Measurements from ENCODE around the gene ZNF516.
A peak's percentile ranks its signal among the peaks of the same experiment; 100 is the strongest.

ZNF516 gene

DNA sequence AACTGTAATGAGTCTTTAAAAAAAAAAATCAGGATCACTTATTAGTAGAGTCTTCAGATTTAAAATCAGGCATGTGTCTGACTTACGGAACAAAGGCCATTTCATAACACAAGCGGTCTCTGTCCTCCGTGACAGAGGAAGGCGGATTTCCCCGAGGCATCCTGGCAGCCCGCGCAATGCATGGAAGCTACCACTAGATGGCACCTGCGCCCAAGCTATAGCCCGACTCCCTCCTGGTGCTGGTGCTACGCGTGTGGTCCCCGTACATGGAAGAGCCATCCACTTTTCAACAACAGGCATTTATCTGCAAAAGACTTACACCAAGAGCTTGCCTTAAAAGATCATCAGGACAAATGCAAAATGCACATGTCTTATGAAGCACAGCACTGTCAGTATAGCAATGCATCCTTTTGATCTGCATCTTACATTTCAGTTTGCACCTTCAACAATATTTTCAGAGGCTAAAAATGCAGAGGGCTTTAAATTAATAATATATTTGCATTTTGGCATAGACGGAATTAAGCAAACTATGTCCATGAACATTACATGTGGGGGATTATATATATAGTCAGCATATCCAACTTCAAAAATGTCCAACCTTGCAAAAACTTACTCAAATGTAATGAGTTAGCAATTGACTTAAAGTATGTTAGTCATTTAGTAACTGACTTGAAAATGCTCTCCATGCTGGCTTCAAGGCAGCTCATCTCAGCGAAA lies 96.0 kb downstream of the ZNF516 start:
- DNase-seq (ENCODE audit: low read depth), result peak; percentile 73

DNA sequence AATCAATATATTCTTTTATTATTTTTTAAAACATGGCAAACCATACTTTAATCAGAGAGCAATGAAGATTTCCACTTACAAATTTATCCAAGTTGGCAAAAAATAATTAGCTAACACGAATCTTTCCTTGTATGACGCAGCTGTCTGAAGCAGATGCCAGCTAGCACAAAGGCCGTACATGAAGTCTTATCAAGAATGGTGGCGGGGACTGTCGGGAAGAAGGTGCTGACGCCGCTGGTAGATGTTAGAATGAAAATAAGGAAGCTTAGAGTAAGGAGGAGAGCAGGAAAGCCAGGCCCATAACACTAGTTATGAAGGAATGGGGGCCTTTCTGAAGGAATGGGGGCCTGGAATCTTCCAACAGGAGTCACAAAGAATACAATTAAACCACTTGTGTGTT lies 96.7 kb downstream of the ZNF516 start:
- DNase-seq (ENCODE audit: low read depth), result no peak

DNA sequence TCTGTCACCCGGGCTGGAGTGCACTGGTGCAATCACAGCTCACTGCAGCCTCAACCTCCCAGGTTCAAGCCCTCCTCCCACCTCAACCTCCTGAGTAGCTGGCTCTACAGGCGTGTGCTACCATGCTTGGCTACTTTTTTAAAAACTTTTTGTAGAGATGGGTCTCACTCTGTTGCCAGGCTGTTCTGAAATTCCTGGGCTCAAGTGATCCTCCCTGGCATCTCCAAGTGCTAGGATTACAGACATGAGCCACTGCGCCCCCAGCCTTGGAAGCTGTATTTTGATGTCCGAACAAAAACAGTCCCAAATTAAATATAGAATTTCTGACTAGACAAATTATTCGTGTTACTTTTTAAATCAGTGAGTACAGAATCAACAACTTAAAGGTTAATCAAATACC lies 97.4 kb downstream of the ZNF516 start:
- DNase-seq (ENCODE audit: low read depth), result no peak

DNA sequence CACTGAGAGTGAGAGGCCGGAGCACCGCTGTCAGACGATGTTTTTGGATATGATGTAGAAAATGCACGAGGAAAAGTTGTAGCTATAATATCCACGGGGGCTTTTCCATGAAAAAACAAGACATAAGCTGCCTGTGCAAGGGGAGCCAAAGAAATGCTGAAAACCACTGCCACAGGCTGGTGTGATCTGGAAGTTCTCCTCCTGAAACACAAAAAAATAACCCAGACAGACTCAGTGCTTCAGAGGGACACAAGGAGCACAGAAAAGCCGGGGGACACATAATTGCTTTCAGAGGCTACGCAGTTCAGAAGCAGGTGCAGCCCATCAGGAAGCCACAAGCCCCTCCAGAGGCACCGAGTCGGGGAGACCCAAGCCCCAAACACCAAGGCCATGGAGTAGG lies 98.2 kb downstream of the ZNF516 start:
- DNase-seq (ENCODE audit: low read depth), result no peak

DNA sequence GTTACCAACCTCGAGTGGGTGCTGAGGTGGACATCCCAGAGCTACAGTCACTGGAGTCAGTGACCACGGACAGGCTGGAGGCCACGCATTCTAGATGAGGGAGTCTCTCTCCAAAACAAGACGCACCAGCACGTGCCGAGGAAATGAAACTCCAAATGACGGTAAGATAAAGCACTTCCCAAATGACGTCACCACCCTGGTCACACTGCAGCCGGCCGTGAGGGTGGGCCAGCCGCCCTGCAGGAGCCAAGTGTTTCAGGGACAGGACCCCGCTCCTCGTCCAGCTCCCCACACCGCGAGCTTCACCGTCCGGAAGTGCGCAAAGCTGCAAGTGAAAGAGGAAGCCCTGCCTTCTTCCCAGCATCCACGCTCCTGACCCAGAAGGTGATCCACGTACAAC lies 99.4 kb downstream of the ZNF516 start:
- DNase-seq (ENCODE audit: low read depth), result no peak

DNA sequence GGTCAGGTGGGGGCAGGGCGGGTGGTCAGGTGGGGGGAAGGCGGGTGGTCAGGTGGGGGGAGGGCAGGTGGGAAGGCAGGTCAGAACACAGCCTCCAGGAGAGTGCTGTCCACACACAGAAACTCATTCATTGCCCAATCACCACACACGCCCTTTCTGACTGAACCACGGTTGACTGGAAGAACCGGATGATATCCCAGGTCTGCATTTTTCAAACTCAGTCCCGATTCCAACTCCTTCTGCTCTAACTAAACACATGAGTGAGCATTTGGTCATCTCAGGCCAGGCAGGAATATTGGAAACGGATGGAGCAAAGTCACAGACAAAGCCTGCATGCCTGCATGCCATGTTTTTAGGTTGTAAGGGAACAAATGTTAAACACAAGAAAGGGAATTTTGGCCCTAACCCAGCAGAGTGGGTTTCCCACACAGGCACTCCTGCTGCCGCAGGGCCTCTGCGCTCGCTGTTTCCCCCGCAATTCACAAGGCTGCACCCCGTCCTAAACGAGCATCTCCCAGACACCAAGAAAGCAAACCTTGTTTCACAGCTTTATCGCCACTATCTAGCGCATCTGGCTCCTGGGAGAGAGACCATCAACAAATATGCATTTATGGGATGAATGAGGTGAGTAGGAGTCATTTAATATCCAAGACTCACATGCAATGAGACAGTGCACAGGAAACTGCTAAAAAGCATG lies 100.1 kb downstream of the ZNF516 start:
- peak; percentile 12 for DNase-seq (ENCODE audit: low read depth)

DNA sequence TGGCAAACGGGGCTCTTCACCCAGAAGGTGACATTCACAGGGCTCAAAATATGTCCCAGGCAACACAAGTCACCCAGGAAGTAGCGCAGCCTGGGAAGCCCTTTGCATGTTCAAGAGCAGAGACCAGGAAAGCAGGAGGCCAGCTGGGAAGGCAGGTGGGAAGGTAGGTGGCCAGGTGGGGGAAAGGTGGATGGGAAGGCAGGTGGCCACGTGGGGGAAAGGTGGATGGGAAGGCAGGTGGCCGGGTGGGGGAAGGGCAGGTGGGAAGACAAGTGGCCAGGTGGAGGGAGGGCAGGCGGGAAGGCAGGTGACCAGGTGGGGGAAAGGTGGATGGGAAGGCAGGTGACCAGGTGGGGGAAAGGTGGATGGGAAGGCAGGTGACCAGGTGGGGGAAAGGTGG lies 102.7 kb downstream of the ZNF516 start:
- no peak for DNase-seq (ENCODE audit: low read depth)

DNA sequence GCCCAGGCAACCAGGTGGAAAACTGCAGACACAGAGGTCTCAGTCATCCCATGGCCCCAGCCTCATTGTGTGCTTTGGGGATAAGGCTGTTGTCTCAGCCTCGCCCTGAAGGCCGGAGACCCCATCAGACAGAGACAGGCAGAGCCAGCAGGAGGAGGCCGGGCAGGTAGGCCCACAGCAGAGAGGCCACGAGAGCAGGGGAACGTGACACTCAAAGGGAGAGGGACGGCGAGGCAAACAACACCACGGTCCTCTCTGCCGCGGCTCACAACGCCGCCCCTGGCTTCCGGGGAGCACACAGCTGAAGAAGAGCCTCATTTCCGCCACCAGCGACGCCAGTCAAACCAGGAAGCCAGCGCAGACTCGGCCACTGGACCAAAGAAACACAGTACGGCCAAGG lies 103.3 kb downstream of the ZNF516 start:
- DNase-seq (ENCODE audit: low read depth), result no peak

DNA sequence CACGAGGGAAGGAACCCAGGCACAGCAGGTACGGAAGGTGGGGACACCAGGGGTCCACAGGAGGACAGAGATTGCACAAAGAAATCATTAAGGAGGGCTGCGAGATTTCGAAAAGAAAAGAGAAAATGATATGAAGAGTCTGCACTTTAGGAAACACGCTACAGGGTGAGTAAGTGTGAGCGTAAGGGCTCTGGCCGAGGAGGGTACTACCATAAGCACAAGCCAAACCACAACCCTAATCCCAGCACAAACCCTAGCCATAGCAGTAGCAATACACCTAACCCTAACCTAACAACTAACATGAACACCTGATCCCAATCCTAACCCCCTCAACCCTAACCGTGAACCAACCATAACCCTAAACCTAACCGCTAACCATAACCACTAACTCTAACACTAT lies 104.0 kb downstream of the ZNF516 start:
- DNase-seq (ENCODE audit: low read depth), result no peak

DNA sequence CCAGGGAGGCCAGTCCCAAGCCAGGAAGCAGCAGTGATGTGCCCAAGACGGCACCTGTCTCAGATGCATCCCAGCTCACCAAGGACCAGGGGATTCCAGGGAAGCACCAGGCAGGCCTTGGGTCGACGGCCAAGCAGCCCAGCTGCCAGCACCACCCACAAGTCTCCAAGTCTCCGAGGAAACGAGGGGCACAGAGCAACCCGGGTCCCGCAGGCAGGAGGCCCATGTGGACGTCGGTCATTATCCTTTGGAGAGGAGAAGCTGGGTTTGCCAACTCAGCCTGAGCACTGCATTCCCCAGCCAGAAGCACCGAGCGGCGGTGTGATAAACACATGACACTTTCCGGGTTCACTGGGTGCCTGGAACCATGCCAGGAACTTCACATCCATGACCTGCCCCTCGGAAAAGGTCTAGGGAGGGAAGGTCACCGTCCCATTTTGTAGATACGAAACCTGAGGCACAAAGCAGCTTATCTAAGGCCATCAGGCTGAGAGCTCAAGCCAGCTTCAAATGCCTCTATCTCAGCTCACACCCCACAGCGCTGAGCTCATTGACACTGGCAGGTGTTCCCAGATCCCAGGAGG lies 104.5 kb downstream of the ZNF516 start:
- DNase-seq (ENCODE audit: low read depth), result no peak

DNA sequence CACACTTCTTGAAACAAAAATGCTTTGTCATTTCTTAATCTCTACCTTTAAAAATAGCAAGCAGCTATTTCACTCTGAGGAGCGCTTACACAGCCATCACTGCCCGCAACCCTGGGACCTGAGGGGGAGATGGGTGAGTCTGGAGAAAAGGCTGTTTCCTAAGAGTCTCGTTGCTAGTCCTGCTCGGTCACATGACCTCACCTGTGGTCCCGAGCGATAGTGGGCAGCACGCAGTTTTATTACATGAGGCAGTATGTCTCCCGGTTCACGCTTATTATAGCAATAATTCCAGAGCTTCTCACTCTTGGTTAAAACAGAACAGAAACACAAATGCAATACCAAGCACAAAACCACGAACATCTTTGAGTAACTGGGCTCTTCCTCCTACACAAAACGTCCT lies 105.3 kb downstream of the ZNF516 start:
- DNase-seq (ENCODE audit: low read depth), result no peak

DNA sequence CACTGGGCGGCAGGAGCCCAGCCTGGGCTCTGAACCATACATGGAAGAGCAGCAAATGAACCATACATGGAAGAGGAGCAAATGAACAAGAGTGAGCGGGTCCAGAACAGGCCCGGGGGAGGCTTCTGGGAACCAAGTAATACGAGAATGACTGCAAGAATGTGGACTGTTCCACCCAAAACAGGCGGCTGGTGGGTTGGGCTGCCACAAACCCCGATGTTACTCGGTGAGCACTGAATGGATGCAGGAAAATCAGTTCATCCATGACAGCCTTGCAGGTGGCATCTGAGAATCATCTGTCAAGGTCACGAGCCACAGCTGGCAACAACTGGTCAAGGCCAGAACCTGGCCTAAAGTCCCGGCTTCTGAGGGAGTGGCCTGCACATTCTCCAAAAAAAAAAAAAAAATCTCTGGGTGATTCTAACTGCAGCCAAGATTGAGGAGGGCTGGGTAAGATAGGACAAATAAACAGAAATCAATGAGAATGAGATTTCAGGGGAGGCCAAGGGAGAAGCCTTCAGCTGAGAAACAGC lies 106.1 kb downstream of the ZNF516 start:
- no peak for DNase-seq (ENCODE audit: low read depth)

DNA sequence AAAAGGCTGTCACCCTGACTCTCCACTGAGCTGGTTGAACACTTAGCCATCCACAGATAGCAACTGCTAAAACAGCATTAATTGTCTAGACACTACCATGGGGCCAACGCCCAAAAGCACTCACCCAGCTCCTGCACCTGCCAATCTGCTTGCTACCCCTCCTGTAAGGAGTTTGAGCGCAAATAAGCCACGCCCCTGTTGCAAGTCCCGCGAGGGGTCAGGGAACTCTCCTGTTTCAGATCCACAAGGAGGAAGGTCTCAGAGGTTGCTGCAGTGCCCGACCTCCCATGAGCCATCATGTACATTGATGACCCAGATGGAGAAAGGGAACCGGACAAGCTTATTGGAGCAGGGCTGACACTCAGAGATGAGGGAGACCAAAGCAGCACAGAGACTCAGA lies 106.8 kb downstream of the ZNF516 start:
- no peak for DNase-seq (ENCODE audit: low read depth)

DNA sequence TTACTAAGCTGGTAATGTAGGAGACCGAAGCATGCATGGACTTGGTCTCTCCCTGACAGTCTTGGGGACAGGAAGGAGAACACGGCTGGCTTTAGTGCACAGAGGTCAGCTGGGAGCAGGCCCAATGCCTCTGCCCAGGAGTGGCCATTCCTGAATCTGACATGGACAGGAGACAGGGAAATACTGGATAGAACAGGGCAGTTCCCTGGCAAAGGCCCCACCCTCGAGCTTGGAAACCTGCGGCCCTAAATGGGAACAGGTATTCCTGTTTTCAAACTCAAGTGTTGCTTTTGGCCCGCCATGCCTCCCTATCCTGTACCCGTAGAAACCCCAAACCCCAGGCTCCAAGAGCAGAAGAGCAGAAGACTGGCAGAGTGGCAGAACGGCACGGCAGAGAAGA lies 107.4 kb downstream of the ZNF516 start:
- DNase-seq (ENCODE audit: low read depth), result no peak

DNA sequence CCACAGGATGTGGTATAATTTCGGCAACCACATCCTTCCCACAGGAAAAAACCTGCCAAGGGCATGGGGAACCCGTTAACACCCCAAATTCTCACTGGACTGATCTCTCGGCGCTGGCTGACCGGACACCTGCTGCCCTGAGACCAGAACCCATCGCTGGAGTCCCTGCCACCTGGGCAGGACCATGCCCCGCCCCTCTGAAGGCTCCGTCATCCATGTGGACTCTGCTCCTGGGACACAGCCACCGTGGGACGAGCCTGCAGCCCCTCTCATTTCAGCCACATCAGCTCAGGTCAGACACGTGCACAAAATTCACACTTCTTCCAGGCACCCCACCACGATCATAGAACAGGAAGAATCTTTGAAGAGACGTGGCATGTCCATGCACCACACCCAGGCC lies 108.2 kb downstream of the ZNF516 start:
- DNase-seq (ENCODE audit: low read depth), result no peak

DNA sequence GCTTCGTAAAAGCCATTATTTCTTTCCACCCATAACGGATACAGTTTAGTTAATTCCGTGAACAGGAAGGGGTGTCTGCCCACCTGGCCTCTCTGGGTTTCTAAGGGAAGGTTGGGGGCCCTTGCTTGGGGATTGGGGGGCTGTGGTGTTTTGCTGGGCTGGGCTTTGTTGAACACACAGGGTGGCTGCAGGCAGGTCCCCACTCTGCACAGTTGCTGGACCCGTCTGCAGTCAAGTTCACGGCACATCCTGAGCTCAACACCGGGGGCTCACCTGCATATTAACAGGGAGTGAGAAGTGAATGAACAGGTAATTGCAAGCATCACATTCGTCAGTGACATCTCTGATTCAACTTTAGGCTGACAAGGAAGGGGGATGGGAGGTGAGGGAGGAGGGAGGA lies 109.0 kb downstream of the ZNF516 start:
- DNase-seq (ENCODE audit: low read depth), result no peak

DNA sequence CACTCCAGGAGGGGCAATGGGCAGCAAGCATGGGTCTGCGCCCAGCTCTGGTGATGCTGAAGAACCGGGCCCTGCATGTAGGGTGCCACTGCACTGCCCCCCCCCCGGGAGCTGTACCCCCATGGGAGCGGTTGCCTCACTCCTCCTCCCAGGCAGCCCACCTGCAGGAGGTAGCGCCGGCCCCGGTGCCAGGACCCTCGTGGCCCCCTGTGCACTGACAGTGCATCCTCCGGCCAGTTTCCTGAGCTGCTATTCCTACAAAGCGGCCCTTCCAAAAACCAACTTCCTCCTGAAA lies 109.4 kb downstream of the ZNF516 start:
- no peak for DNase-seq (ENCODE audit: low read depth)

DNA sequence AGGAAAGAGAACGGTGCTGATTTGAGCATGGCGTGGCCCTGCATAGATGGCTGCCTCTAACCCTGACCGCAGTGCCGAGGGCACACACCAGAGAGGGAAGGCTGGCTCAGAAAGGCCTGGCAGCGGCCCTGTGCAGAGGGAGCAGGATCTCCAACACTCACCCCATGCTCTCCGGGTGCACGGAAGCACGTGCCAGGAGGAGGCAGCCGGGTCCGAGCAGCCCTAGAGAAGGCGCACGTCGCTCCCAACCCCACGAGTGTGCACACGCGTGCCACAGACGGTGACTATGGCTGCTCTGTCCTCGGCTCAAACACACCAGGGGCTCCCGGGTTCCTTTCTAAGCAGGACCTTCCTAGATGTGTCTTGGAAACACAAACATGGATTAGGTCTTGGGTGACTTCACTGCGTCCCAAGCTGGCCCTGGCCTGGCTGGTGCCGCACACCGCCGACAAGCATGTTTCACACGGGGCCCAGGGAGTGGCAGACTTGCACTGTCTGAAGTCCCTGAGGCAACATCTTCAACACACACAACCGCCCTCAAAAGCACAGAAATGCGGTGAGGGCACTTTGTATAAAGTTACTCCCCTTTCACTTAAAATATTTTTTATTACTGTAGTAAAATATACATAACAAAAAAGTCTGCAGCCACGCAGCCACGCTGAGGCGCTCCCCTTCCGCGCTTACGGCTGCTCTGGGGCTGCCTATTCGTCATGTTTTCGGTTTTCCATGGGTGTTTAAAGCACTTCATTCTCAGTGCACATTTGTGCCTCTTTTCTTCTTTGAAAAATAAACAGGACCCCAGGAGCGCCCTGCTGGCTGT lies 110.0 kb downstream of the ZNF516 start:
- DNase-seq (ENCODE audit: low read depth), result no peak

DNA sequence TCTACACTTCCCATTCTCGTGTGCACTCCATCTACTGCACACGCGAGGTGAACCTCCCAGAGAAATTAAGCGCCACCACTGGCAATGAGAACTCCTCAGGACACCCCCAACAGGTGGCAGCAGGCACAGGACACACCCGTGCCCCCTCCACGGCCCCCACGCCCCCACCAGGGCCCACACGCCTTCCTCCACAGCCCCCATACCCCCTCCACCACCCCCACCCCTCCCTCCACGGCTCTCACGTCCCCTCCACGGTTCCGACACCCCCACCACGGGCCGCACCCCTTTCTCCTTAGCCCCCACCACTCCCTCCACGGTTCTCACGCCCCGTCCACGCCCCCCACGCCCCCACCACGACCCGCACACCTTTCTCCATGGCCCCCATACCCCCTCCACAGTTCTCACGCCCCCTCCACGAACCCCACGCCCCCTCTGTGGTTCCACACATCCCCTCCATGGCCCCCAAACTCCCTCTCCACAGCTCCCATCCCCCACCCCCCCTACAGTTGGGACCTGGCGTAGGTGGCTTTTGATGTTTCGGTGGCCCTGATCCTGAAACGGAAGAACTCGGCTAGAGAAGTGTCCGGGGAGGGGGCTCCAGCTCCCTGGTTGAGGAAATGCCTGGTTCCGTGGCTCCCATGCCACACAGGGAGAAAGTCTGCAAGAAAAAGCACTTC lies 110.8 kb downstream of the ZNF516 start:
- DNase-seq (ENCODE audit: low read depth), result no peak

DNA sequence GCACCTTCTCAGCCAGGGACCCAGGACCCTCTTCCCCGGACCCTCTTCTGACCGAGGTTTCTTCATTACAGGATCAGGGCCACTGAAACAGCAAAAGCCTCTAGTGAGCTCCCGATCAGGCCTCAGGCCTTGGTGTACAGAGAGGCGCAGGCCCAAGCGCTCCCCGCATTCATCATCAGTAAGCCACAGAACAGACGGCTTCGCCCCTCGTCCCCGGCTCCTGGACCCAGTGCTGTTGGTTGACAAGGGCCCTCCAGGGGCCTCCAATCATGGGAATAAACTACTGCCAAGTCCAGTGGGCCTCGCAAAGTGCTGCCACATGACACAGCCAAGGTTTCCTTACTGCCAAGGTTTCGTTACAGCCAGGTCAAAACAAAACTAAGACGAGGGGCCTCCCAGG lies 111.4 kb downstream of the ZNF516 start:
- DNase-seq (ENCODE audit: low read depth), result no peak

DNA sequence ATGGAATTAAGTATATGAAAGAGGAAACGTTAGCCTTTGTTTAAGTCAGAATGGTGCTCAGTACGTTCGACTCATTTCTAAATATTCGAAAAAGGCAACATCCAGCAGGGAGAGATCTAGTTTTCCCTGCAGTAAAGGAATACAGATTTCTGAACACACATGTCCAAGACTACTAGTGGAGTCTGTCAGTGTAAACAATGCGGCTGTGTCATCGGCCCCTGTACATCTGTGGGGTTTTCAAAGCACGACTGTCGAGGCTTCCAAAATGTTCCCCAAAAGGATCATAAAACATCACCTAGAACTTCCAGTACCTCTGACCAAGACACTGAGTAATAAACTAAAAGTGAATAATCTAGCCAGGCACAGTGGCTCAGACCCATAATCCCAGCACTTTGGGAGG lies 112.8 kb downstream of the ZNF516 start:
- no peak for DNase-seq (ENCODE audit: low read depth)

DNA sequence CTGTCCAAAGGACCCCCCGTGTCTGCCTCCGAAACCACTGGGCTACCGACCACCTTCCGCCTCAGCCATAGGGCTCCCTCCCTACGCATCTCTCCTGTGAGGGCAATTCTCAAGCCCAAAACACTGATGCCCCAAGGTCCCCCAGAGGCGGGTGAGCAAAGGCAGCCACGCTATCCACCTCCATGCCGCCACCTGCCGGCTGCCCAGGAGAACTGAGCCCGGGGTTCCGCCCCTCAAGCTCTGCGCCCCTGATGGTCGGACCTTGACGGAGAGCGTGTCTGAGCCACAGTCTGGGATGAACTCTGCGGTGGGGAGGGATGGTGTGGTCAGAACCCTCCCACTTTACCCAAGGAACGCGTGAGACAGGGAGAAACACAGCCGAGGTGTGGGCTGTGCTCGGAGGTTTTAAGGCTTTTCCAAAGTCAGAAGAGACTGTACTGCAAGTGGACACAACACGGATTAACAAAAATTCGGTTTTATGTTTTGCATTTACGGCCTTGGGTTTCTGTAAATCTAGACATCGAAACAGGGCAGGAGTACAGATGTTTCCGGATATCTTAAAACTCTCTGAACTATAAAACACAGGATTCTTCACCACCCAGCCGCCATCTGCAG lies 114.1 kb downstream of the ZNF516 start:
- DNase-seq (ENCODE audit: low read depth), result no peak
